ENCODE results near the gene ARHGAP42. TPM values are rescaled to one million over a fixed set of nuclear protein-coding genes. Genes with fewer than 3 reads are reported as not detected.

The ARHGAP42 gene
- total RNA-seq, 4 donors from 2014 or later, result 7.6 to 22.2 (median 14.6) TPM

GRCh38 chr11:100806296-100806695, 119.2 kb downstream of the ARHGAP42 start:
- TF ChIP-seq POLR2A (IDR thresholded peaks at IDR 0.05) (no peak), CTCF (IDR thresholded peaks at IDR 0.05) (no peak)
- WGBS, 2 donors, result 85 to 88% methylated on average over 5 of the region's 5 CpGs
- DNase-seq (ENCODE audit: low spot score in 2 of 2), result no peak
- intact Hi-C loops (cut with DNase I; ENCODE audit: low total_unique reads), result no loop called here
- no peak overlapping the region for H3K4me3 ChIP-seq (ENCODE audit: low read depth, poor library complexity, severe bottlenecking)

GRCh38 chr11:100808904-100809491, 121.9 kb downstream of the ARHGAP42 start:
- TF ChIP-seq CTCF (IDR thresholded peaks at IDR 0.05), result no peak
- no peak for TF ChIP-seq POLR2A (IDR thresholded peaks at IDR 0.05)
- no peak for DNase-seq (ENCODE audit: low spot score in 2 of 2)
- 71 to 72% methylated on average over 3 of the region's 3 CpGs for WGBS, 2 donors
- no peak overlapping the region for H3K4me3 ChIP-seq (ENCODE audit: low read depth, poor library complexity, severe bottlenecking)
- intact Hi-C loops (cut with DNase I; ENCODE audit: low total_unique reads), result no loop called here

- intact Hi-C loops (cut with DNase I; ENCODE audit: low total_unique reads), result no loop called here
- no peak for TF ChIP-seq CTCF (IDR thresholded peaks at IDR 0.05)
- no peak for TF ChIP-seq POLR2A (IDR thresholded peaks at IDR 0.05)
- WGBS, 2 donors, result 65 to 73% methylated on average over 2 of the region's 2 CpGs
- H3K4me3 ChIP-seq (ENCODE audit: low read depth, poor library complexity, severe bottlenecking), result no peak overlapping the region
- DNase-seq (ENCODE audit: low spot score in 2 of 2), result no peak
Measured at GRCh38 chr11:100810146-100810545, 123.1 kb downstream of the ARHGAP42 start.

- no peak overlapping the region for H3K4me3 ChIP-seq (ENCODE audit: low read depth, poor library complexity, severe bottlenecking)
- intact Hi-C loops (cut with DNase I; ENCODE audit: low total_unique reads), result no loop called here
- no peak for DNase-seq (ENCODE audit: low spot score in 2 of 2)
- WGBS, 2 donors, result 91 to 93% methylated on average over 3 of the region's 3 CpGs
- TF ChIP-seq POLR2A (IDR thresholded peaks at IDR 0.05), result no peak
Measured at GRCh38 chr11:100810666-100811065, 123.6 kb downstream of the ARHGAP42 start.

GRCh38 chr11:100812517-100812916, 125.4 kb downstream of the ARHGAP42 start:
- no peak for DNase-seq (ENCODE audit: low spot score in 2 of 2)
- no peak overlapping the region for H3K4me3 ChIP-seq (ENCODE audit: low read depth, poor library complexity, severe bottlenecking)
- WGBS, 2 donors, result 94 to 95% methylated on average over 2 of the region's 2 CpGs
- intact Hi-C loops (cut with DNase I; ENCODE audit: low total_unique reads), result no loop called here
- no peak for TF ChIP-seq POLR2A (IDR thresholded peaks at IDR 0.05)
- TF ChIP-seq CTCF (IDR thresholded peaks at IDR 0.05), result no peak

- TF ChIP-seq CTCF (IDR thresholded peaks at IDR 0.05), result no peak
- 89 to 90% methylated on average over 1 of the region's 1 CpG for WGBS, 2 donors
- no peak for DNase-seq (ENCODE audit: low spot score in 2 of 2)
- no peak overlapping the region for H3K4me3 ChIP-seq (ENCODE audit: low read depth, poor library complexity, severe bottlenecking)
- intact Hi-C loops (cut with DNase I; ENCODE audit: low total_unique reads), result no loop called here
Measured at GRCh38 chr11:100815787-100816330, 128.8 kb downstream of the ARHGAP42 start.
